Measurements from ENCODE around the gene YBX3.

GRCh38 chr12:10709808-10710207 is 13.3 kb downstream of the YBX3 start:
- TF ChIP-seq CTCF (IDR thresholded peaks at IDR 0.05; ENCODE audit: poor library complexity, severe bottlenecking): no peak
- TF ChIP-seq, protein P1, sequence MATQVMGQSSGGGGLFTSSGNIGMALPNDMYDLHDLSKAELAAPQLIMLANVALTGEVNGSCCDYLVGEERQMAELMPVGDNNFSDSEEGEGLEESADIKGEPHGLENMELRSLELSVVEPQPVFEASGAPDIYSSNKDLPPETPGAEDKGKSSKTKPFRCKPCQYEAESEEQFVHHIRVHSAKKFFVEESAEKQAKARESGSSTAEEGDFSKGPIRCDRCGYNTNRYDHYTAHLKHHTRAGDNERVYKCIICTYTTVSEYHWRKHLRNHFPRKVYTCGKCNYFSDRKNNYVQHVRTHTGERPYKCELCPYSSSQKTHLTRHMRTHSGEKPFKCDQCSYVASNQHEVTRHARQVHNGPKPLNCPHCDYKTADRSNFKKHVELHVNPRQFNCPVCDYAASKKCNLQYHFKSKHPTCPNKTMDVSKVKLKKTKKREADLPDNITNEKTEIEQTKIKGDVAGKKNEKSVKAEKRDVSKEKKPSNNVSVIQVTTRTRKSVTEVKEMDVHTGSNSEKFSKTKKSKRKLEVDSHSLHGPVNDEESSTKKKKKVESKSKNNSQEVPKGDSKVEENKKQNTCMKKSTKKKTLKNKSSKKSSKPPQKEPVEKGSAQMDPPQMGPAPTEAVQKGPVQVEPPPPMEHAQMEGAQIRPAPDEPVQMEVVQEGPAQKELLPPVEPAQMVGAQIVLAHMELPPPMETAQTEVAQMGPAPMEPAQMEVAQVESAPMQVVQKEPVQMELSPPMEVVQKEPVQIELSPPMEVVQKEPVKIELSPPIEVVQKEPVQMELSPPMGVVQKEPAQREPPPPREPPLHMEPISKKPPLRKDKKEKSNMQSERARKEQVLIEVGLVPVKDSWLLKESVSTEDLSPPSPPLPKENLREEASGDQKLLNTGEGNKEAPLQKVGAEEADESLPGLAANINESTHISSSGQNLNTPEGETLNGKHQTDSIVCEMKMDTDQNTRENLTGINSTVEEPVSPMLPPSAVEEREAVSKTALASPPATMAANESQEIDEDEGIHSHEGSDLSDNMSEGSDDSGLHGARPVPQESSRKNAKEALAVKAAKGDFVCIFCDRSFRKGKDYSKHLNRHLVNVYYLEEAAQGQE (IDR thresholded peaks at IDR 0.05; ENCODE audit: borderline replicate concordance): no peak
- TF ChIP-seq EZH2 (IDR thresholded peaks at IDR 0.05; ENCODE audit: borderline replicate concordance, insufficient read depth, low read length, poor library complexity, severe bottlenecking): no peak
- TF ChIP-seq TAF1 (IDR thresholded peaks at IDR 0.05; ENCODE audit: low read depth): no peak
- TF ChIP-seq EP300 (conservative IDR thresholded peaks at IDR 0.05; ENCODE audit: poor library complexity, severe bottlenecking): no peak
- TF ChIP-seq MXI1 (conservative IDR thresholded peaks at IDR 0.05; ENCODE audit: poor library complexity, severe bottlenecking): no peak
- TF ChIP-seq RAD21 (conservative IDR thresholded peaks at IDR 0.05): no peak
- no peak for TF ChIP-seq POLR2AphosphoS5 (IDR thresholded peaks at IDR 0.05)

Measured in neural cell (in vitro differentiated cells).